ENCODE data around the gene HS3ST2.

HS3ST2 gene

DNA sequence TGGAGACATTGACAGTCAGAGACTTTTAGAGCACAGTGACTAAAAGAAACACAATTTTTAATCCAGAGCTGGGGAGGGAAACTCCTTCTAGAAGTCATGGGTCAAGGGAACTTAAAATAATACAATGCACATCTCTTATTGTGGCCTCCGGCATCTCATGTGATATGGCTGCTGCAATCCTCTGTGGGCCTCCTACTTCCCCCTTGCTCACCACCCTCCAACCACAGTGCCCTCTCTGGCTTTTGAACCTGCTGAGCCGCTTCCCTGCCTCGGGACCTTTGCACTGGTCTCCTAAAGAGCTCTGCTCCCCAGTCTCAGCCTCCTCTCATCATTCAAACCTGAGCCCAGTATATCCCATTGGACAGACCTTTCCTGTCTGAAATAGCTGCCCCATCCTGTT lies 47.6 kb downstream of the HS3ST2 start:
- no peak for DNase-seq (ENCODE audit: low spot score)
- no peak overlapping the region for H3K27ac ChIP-seq
- ChIA-PET CTCF (interaction anchor here (0.7 kb wide), 1 partner anchor 549 kb away, joined by 6 read pairs; no protein-coding TSS in a partner anchor), POLR2A (ENCODE audit: low non-redundant PET) (no interaction called here)
- TF ChIP-seq, protein P1, sequence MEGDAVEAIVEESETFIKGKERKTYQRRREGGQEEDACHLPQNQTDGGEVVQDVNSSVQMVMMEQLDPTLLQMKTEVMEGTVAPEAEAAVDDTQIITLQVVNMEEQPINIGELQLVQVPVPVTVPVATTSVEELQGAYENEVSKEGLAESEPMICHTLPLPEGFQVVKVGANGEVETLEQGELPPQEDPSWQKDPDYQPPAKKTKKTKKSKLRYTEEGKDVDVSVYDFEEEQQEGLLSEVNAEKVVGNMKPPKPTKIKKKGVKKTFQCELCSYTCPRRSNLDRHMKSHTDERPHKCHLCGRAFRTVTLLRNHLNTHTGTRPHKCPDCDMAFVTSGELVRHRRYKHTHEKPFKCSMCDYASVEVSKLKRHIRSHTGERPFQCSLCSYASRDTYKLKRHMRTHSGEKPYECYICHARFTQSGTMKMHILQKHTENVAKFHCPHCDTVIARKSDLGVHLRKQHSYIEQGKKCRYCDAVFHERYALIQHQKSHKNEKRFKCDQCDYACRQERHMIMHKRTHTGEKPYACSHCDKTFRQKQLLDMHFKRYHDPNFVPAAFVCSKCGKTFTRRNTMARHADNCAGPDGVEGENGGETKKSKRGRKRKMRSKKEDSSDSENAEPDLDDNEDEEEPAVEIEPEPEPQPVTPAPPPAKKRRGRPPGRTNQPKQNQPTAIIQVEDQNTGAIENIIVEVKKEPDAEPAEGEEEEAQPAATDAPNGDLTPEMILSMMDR (conservative IDR thresholded peaks at IDR 0.05; ENCODE audit: low read depth): no peak

- DNase-seq (ENCODE audit: low spot score): no peak
- TF ChIP-seq, protein P1 (conservative IDR thresholded peaks at IDR 0.05; ENCODE audit: low read depth): no peak
- ChIA-PET POLR2A (ENCODE audit: low non-redundant PET) (no interaction called here), CTCF (interaction anchor here (0.7 kb wide), 1 partner anchor 548 kb away, joined by 6 read pairs; no protein-coding TSS in a partner anchor)
- H3K27ac ChIP-seq: no peak overlapping the region
These were observed 48.1 kb downstream of the HS3ST2 start for GRCh38 chr16:22862046-22862445.

- H3K27ac ChIP-seq: no peak overlapping the region
- ChIA-PET CTCF (no interaction called here), POLR2A (ENCODE audit: low non-redundant PET) (no interaction called here)
- DNase-seq (ENCODE audit: low spot score): no peak
- TF ChIP-seq, protein P1 (conservative IDR thresholded peaks at IDR 0.05; ENCODE audit: low read depth): no peak
These were observed 50.4 kb downstream of the HS3ST2 start for GRCh38 chr16:22864375-22864774.

DNA sequence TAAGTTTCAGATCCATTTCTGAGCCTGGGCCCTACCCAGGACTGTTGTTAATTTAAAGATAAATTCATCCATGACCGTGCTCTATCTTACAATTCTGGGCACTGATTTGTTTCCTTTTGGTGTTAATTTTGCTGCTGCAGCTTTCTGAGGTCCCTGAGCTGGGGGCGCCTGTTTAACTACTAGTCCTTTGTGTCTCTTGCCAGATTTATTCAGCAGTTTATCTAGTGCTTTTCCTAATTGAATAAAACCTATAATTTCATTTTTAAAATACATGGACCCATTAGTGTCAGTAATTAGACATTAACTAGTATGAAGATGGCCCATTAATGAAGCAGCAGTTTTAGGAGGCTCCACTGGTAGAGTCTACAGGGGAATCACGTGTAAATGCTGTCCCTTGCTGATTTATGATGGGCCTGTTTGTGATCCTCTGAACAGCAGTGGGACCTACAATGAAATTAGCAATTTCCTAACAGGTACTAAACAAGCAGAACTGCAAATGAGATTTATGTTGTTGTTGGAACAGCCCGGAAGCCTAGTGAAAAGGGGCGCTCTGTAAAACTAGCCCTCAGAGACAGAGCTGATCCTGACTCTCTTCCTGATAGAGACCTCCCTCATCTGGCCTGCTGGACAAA lies 54.7 kb downstream of the HS3ST2 start:
- no peak for DNase-seq (ENCODE audit: low spot score)
- TF ChIP-seq, protein P1 (conservative IDR thresholded peaks at IDR 0.05; ENCODE audit: low read depth): no peak
- CTCF ChIA-PET: no interaction called here
- H3K27ac ChIP-seq: no peak overlapping the region
- POLR2A ChIA-PET (ENCODE audit: low non-redundant PET): no interaction called here

DNA sequence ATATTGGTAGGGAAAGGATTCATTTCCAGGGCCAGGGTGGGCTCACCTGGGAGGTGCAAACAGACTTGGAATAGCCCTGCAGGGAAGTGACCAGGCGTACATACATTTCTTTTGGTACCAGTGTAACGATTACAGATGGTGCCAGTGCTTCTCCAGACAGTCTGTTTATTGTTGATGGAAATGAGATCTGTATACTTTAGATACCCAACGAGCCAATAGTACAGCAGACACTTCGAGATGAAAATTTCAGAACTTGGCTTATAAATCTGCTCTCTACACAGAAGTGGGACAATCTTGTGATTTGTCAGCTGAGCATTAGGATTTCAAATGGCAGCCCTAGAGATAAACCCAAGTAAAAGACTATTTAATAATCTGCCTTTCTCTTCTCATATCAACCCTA lies 57.9 kb downstream of the HS3ST2 start:
- no peak for DNase-seq (ENCODE audit: low spot score)
- H3K27ac ChIP-seq: no peak overlapping the region
- TF ChIP-seq, protein P1 (conservative IDR thresholded peaks at IDR 0.05; ENCODE audit: low read depth): no peak
- CTCF ChIA-PET: no interaction called here
- POLR2A ChIA-PET (ENCODE audit: low non-redundant PET): no interaction called here

GRCh38 chr16:22874394-22874793 lies 60.4 kb downstream of the HS3ST2 start:
- TF ChIP-seq, protein P1 (conservative IDR thresholded peaks at IDR 0.05; ENCODE audit: low read depth): no peak
- H3K27ac ChIP-seq: no peak overlapping the region
- DNase-seq (ENCODE audit: low spot score): no peak
- CTCF ChIA-PET: no interaction called here
- POLR2A ChIA-PET (ENCODE audit: low non-redundant PET): no interaction called here

All from RWPE1 (cell line).